Left lung (tissue), 10 donors: Measurements from ENCODE around the gene SNAPC2. TPM values are rescaled to one million over a fixed set of nuclear protein-coding genes. Genes with fewer than 3 reads are reported as not detected.

Experiments used
- ATAC-seq: fragments of 200-7000 bp; cut with Tn5 transposase; one replicate; pipeline ENCODE4 v1.9.1; 2020; ENCODE audit warnings: moderate library complexity
- DNase-seq, 4 donors: peaks; one replicate each; pipeline ENCODE4 v3.0.0-alpha.2; 2013 to 2020
- H3K27ac ChIP-seq, 2 donors: fragments of 200-600 bp; sonication (generic) in 1 of 2; one replicate each; pipeline versions ENCODE4 v1.5.0 to v1.8.0; 2020 to 2021
- H3K27me3 ChIP-seq, 2 donors: fragments of 200-600 bp; sonication (generic) in 1 of 2; one replicate each; pipeline versions ENCODE4 v1.5.0 to v1.8.0; 2020 to 2021
- H3K36me3 ChIP-seq, 2 donors: fragments of 200-600 bp; sonication (generic) in 1 of 2; one replicate each; pipeline versions ENCODE4 v1.5.0 to v1.8.0; 2020 to 2021
- H3K4me1 ChIP-seq, 2 donors: fragments of 200-600 bp; one replicate each; pipeline ENCODE4 v1.8.0; 2021
- H3K4me3 ChIP-seq, 2 donors: fragments of 200-600 bp; sonication (generic) in 1 of 2; one replicate each; pipeline versions ENCODE4 v1.5.0 to v1.8.0; 2020 to 2021; ENCODE audit warnings: mild to moderate bottlenecking in 1 of 2
- H3K9me3 ChIP-seq, 2 donors: fragments of 200-600 bp; sonication (generic) in 1 of 2; one replicate each; pipeline versions ENCODE4 v1.5.0 to v1.8.0; 2020 to 2021
- intact Hi-C, 2 donors: fragments of 100-400 bp; cut with DNase I; formaldehyde crosslinking; loops; one replicate each; pipeline versions ENCODE4 v1.11.2 to v1.14.2; 2022
- polyA plus RNA-seq, 6 donors: library from polyadenylated mRNA; unstranded; fragments of 120-200 nt; gene quantifications; one replicate each; pipeline ENCODE4 v1.2.1, GENCODE V29; 2013; ENCODE audit not compliant: insufficient read length in 6 of 6
- total RNA-seq, 2 donors: library from RNA; stranded (reverse); fragmentation: NEBNext Ultra II Directional; extraction: Animal tissue kit (Norgen Biotek cat#: 25700); gene quantifications; one replicate each; pipeline ENCODE4 v1.2.1, GENCODE V29; 2021
- TF ChIP-seq, protein P1 (sequence below), 2 donors: fragments of 200-600 bp; sonication (generic) in 1 of 2; IDR thresholded peaks; one replicate each; pipeline versions ENCODE4 v1.5.0 to v1.8.0; 2021; ENCODE audit warnings: antibody characterized with exemption in 2 of 2
- donor health status: DM: no; HTN: yes; CAD: no.
- donor health status: DM: no; HTN: no; CAD: no.

The SNAPC2 gene
- total and polyA plus RNA-seq, 8 donors = 11.1 to 20.5 (median 15.5) TPM

- intact Hi-C loops = no loop called here
- H3K9me3 ChIP-seq = no peaks in the 10 kb centered on the region
- no peaks in the 10 kb centered on the region for H3K27me3 ChIP-seq
- ATAC-seq = no peak
- TF ChIP-seq, protein P1, sequence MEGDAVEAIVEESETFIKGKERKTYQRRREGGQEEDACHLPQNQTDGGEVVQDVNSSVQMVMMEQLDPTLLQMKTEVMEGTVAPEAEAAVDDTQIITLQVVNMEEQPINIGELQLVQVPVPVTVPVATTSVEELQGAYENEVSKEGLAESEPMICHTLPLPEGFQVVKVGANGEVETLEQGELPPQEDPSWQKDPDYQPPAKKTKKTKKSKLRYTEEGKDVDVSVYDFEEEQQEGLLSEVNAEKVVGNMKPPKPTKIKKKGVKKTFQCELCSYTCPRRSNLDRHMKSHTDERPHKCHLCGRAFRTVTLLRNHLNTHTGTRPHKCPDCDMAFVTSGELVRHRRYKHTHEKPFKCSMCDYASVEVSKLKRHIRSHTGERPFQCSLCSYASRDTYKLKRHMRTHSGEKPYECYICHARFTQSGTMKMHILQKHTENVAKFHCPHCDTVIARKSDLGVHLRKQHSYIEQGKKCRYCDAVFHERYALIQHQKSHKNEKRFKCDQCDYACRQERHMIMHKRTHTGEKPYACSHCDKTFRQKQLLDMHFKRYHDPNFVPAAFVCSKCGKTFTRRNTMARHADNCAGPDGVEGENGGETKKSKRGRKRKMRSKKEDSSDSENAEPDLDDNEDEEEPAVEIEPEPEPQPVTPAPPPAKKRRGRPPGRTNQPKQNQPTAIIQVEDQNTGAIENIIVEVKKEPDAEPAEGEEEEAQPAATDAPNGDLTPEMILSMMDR (IDR thresholded peaks at IDR 0.05) = no peak
- no peak overlapping the region for H3K27ac ChIP-seq
- DNase-seq = peak in 1 of 4 donors; percentile 53
- H3K4me3 ChIP-seq = no peak overlapping the region
- peaks cover 0 to 83% of the 10 kb centered on the region in 2 donors for H3K36me3 ChIP-seq
- H3K4me1 ChIP-seq = no peaks in the 10 kb centered on the region
These were observed 12.8 kb downstream of the SNAPC2 start for GRCh38 chr19:7932930-7933300.

DNA sequence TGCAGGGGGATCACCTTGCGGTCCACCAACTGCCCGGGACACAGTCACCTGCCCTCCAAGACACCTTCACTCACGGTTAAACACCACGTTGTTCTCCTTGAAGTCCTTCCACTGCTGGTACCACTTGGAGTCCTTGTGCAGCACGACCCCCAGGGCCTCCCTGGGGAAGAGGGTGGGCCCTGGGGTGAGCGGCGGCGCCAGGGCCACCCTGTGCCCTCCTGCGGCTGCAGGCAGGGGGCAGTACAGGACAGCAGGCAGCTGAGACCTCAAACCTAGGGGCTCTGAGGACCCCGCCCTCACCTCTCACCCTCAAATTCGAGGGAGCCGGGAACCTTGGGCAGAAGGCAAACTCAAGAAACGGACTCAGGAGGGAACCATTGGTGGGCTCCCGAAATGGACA, 13.3 kb downstream of the SNAPC2 start:
- ATAC-seq (no peak), DNase-seq (peak in 1 of 4 donors; percentile 28)
- TF ChIP-seq, protein P1 (IDR thresholded peaks at IDR 0.05) = no peak
- H3K4me3 ChIP-seq = no peak overlapping the region
- H3K4me1 ChIP-seq = no peaks in the 10 kb centered on the region
- no peaks in the 10 kb centered on the region for H3K9me3 ChIP-seq
- no peak overlapping the region for H3K27ac ChIP-seq
- intact Hi-C loops = no loop called here
- peaks cover 0 to 88% of the 10 kb centered on the region in 2 donors for H3K36me3 ChIP-seq
- no peaks in the 10 kb centered on the region for H3K27me3 ChIP-seq

DNA sequence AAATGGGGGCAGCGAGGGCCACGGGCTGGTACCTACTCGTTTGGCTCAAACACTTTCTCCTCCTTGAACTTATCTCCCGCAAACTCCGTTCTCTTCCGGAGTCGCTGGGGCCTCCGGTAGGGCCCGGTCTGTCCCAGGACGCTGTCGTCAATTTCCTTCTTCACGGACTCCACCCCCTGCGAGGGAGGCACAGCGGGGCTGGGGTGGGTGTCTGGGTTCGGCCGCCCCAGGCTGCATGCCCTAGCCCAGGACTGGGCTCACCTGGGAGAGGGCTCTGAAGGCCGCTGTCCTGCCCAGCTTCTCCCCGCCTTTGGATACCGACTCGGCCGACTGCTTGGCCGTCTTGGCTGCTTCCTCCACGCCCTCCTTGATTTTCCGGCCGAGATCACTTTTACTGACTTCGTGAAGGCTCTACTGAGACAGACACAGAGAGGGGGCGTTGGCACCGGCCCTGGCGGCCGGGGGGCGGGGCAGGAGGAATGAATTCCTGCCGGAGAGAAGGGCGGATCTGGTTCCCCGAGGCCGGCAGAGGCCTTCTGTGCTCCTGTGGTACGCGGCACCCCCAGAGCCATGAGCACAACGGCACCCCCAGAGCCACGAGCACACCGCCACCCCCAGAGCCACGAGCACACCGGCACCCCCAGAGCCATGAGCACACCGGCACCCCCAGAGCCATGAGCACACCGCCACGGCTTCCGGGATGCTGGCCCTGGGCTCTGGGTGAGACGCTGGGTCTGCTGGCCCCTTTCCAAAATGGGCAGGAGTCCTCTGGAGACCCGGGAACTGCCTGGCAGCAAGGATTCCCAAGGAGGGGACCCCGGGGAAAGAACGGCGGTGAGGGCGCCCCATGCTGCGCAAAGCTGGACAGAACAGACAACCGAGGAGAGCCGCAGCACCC, 13.9 kb downstream of the SNAPC2 start:
- H3K4me1 ChIP-seq = no peaks in the 10 kb centered on the region
- DNase-seq (peak in 1 of 4 donors; percentile 73), ATAC-seq (no peak)
- no peak overlapping the region for H3K4me3 ChIP-seq
- no peaks in the 10 kb centered on the region for H3K9me3 ChIP-seq
- TF ChIP-seq, protein P1 (IDR thresholded peaks at IDR 0.05) = no peak
- no peaks in the 10 kb centered on the region for H3K27me3 ChIP-seq
- no peak overlapping the region for H3K27ac ChIP-seq
- intact Hi-C loops = no loop called here
- H3K36me3 ChIP-seq = peaks cover 0 to 95% of the 10 kb centered on the region in 2 donors

- peaks cover 0 to 100% of the 10 kb centered on the region in 2 donors for H3K36me3 ChIP-seq
These were observed 14.6 kb downstream of the SNAPC2 start for GRCh38 chr19:7934766-7935165.

GRCh38 chr19:7940841-7941240, 20.7 kb downstream of the SNAPC2 start:
- Histone ChIP-seq H3K4me3 (no peak overlapping the region), H3K9me3 (no peaks in the 10 kb centered on the region), H3K27me3 (no peaks in the 10 kb centered on the region), H3K36me3 (peaks cover 0 to 53% of the 10 kb centered on the region in 2 donors), H3K27ac (no peak overlapping the region), H3K4me1 (peaks cover 7 to 42% of the 10 kb centered on the region in 2 donors)
- DNase-seq (peak in 1 of 4 donors; percentile 58), ATAC-seq (no peak)
- intact Hi-C loops = loop anchor here in 1 of 2 donors (10.0 kb wide), 1 partner anchor 314 kb away; no protein-coding TSS in a partner anchor
- TF ChIP-seq, protein P1 (IDR thresholded peaks at IDR 0.05) = no peak

More at GRCh38 chr19:7934766-7935165, 14.6 kb downstream of the SNAPC2 start:
- no peak overlapping the region for H3K4me3 ChIP-seq
- intact Hi-C loops = no loop called here
- no peak for ATAC-seq
- peak in 1 of 4 donors; percentile 57 for DNase-seq
- peaks cover 0 to 4% of the 10 kb centered on the region in 2 donors for H3K4me1 ChIP-seq
- H3K27me3 ChIP-seq = no peaks in the 10 kb centered on the region
- TF ChIP-seq, protein P1 (IDR thresholded peaks at IDR 0.05) = no peak
- no peak overlapping the region for H3K27ac ChIP-seq
- no peaks in the 10 kb centered on the region for H3K9me3 ChIP-seq
